ENCODE results near the gene PLXNA3. TPM values are rescaled to one million over a fixed set of nuclear protein-coding genes. Genes with fewer than 3 reads are reported as not detected.

The PLXNA3 gene
- polyA plus RNA-seq, 1 of the 3 experiments (the other 2 are of a cell fraction): 33.2 TPM

DNA sequence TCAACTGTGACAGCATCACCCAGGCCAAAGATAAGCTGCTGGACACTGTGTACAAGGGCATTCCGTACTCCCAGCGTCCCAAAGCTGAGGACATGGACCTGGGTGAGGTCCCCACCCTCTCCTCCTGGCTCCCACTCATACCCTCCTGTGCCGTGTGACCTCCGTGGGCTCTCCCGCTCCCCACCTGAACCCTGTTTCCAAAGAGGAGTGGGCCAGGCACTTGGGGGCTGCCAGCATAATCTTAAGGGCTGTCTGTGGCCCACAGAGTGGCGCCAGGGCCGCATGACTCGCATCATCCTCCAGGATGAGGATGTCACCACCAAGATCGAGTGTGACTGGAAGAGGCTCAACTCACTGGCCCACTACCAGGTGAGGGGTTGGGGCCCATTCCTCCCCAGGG lies 11.0 kb downstream of the PLXNA3 start:
- WGBS (ENCODE audit: low lambda C conversion rate): 51% methylated on average over 6 of the region's 9 CpGs
- peaks cover 0 to 26% of the 10 kb centered on the region in 2 experiments for H3K36me3 ChIP-seq (replicated peaks in 1 of 2; ENCODE audit: control insufficient read depth in 1 of 2, insufficient read depth in 2 of 2, low read length in 1 of 2)
- peaks cover 13% of the 10 kb centered on the region for H3K27me3 ChIP-seq (ENCODE audit: insufficient read depth)
- no peak overlapping the region for H3K4me3 ChIP-seq (ENCODE audit: low read depth in 2 of 2, low read length in 1 of 2)
- H3K79me2 ChIP-seq (ENCODE audit: insufficient read depth): no peaks in the 10 kb centered on the region
- ChIA-PET POLR2A (no interaction called here), CTCF (no interaction called here)
- no peak for TF ChIP-seq EP300 (IDR thresholded peaks at IDR 0.05; ENCODE audit: borderline replicate concordance in 1 of 2, low read depth in 1 of 2, low read length in 1 of 2)
- TF ChIP-seq RAD21 (IDR thresholded peaks at IDR 0.05; ENCODE audit: low read length): no peak
- no peak for TF ChIP-seq POLR2AphosphoS5 (IDR thresholded peaks at IDR 0.05; ENCODE audit: low read depth, low read length)
- TF ChIP-seq, protein P1, sequence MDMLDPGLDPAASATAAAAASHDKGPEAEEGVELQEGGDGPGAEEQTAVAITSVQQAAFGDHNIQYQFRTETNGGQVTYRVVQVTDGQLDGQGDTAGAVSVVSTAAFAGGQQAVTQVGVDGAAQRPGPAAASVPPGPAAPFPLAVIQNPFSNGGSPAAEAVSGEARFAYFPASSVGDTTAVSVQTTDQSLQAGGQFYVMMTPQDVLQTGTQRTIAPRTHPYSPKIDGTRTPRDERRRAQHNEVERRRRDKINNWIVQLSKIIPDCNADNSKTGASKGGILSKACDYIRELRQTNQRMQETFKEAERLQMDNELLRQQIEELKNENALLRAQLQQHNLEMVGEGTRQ (IDR thresholded peaks at IDR 0.05; ENCODE audit: borderline replicate concordance, low read depth, low read length): no peak
- TF ChIP-seq ELF1 (IDR thresholded peaks at IDR 0.05): no peak
- TF ChIP-seq, protein P2, sequence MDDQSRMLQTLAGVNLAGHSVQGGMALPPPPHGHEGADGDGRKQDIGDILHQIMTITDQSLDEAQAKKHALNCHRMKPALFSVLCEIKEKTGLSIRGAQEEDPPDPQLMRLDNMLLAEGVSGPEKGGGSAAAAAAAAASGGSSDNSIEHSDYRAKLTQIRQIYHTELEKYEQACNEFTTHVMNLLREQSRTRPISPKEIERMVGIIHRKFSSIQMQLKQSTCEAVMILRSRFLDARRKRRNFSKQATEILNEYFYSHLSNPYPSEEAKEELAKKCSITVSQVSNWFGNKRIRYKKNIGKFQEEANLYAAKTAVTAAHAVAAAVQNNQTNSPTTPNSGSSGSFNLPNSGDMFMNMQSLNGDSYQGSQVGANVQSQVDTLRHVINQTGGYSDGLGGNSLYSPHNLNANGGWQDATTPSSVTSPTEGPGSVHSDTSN (IDR thresholded peaks at IDR 0.05): no peak
- TF ChIP-seq, protein P3, sequence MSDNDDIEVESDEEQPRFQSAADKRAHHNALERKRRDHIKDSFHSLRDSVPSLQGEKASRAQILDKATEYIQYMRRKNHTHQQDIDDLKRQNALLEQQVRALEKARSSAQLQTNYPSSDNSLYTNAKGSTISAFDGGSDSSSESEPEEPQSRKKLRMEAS (IDR thresholded peaks at IDR 0.05; ENCODE audit: low read depth): no peak
- no peak for TF ChIP-seq YY1 (IDR thresholded peaks at IDR 0.05; ENCODE audit: low read depth)
- TF ChIP-seq, protein P4, sequence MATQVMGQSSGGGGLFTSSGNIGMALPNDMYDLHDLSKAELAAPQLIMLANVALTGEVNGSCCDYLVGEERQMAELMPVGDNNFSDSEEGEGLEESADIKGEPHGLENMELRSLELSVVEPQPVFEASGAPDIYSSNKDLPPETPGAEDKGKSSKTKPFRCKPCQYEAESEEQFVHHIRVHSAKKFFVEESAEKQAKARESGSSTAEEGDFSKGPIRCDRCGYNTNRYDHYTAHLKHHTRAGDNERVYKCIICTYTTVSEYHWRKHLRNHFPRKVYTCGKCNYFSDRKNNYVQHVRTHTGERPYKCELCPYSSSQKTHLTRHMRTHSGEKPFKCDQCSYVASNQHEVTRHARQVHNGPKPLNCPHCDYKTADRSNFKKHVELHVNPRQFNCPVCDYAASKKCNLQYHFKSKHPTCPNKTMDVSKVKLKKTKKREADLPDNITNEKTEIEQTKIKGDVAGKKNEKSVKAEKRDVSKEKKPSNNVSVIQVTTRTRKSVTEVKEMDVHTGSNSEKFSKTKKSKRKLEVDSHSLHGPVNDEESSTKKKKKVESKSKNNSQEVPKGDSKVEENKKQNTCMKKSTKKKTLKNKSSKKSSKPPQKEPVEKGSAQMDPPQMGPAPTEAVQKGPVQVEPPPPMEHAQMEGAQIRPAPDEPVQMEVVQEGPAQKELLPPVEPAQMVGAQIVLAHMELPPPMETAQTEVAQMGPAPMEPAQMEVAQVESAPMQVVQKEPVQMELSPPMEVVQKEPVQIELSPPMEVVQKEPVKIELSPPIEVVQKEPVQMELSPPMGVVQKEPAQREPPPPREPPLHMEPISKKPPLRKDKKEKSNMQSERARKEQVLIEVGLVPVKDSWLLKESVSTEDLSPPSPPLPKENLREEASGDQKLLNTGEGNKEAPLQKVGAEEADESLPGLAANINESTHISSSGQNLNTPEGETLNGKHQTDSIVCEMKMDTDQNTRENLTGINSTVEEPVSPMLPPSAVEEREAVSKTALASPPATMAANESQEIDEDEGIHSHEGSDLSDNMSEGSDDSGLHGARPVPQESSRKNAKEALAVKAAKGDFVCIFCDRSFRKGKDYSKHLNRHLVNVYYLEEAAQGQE (IDR thresholded peaks at IDR 0.05; ENCODE audit: low read depth, low read length): no peak
- TF ChIP-seq, protein P5, sequence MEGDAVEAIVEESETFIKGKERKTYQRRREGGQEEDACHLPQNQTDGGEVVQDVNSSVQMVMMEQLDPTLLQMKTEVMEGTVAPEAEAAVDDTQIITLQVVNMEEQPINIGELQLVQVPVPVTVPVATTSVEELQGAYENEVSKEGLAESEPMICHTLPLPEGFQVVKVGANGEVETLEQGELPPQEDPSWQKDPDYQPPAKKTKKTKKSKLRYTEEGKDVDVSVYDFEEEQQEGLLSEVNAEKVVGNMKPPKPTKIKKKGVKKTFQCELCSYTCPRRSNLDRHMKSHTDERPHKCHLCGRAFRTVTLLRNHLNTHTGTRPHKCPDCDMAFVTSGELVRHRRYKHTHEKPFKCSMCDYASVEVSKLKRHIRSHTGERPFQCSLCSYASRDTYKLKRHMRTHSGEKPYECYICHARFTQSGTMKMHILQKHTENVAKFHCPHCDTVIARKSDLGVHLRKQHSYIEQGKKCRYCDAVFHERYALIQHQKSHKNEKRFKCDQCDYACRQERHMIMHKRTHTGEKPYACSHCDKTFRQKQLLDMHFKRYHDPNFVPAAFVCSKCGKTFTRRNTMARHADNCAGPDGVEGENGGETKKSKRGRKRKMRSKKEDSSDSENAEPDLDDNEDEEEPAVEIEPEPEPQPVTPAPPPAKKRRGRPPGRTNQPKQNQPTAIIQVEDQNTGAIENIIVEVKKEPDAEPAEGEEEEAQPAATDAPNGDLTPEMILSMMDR (IDR thresholded peaks at IDR 0.05): no peak
- no peak for TF ChIP-seq FOXJ3 (CRISPR knock-in tag; IDR thresholded peaks at IDR 0.05)
- TF ChIP-seq SIN3A (IDR thresholded peaks at IDR 0.05; ENCODE audit: borderline replicate concordance, low read depth, low read length): no peak
- no peak for TF ChIP-seq TEAD4 (IDR thresholded peaks at IDR 0.05; ENCODE audit: borderline replicate concordance, insufficient read depth)
- TF ChIP-seq, protein P6, sequence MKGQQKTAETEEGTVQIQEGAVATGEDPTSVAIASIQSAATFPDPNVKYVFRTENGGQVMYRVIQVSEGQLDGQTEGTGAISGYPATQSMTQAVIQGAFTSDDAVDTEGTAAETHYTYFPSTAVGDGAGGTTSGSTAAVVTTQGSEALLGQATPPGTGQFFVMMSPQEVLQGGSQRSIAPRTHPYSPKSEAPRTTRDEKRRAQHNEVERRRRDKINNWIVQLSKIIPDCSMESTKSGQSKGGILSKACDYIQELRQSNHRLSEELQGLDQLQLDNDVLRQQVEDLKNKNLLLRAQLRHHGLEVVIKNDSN (IDR thresholded peaks at IDR 0.05; ENCODE audit: borderline replicate concordance, low read depth): no peak
- TF ChIP-seq JUND (IDR thresholded peaks at IDR 0.05): no peak
- no peak for TF ChIP-seq MEF2A (IDR thresholded peaks at IDR 0.05; ENCODE audit: borderline replicate concordance, low read depth)
- DNase-seq: no peak
- H3K9me2 ChIP-seq: no peaks in the 10 kb centered on the region
- H3F3A ChIP-seq (replicated peaks; ENCODE audit: insufficient read depth): no peaks in the 10 kb centered on the region
- no peak overlapping the region for H2AFZ ChIP-seq (ENCODE audit: low read depth)
- no peak overlapping the region for H3K4me2 ChIP-seq
- H3K27ac ChIP-seq (ENCODE audit: low read depth in 2 of 2, low read length in 1 of 2): no peak overlapping the region
- H3K9ac ChIP-seq: no peak overlapping the region
- 0 out of 2 replicates have a peak, but pooled peaks cover 8% of the 10 kb centered on the region for H4K20me1 ChIP-seq (ENCODE audit: insufficient read depth)
- no peaks in the 10 kb centered on the region for H3K4me1 ChIP-seq (ENCODE audit: control insufficient read depth in 1 of 2, insufficient read depth in 2 of 2, low read depth in 1 of 2, low read length in 1 of 2)
- H3K9me3 ChIP-seq: no peaks in the 10 kb centered on the region

Data from SK-N-SH (cell line).